Spleen (tissue), 7 donors: ENCODE measurements around the gene RAD9B.

Source experiments
- POLR2AphosphoS5 ChIP-seq, 3 donors: sonication (generic); formaldehyde crosslinking; IDR thresholded peaks; one replicate each; pipeline ENCODE4 v1.5.1; 2017; ENCODE audit warnings: antibody characterized with exemption in 3 of 3
- TF ChIP-seq, protein P1 (sequence below), 11 experiments: fragments of 200-600 bp in 7 of 11; fragments of 450-650 bp in 4 of 11; sonication (generic) in 4 of 11; IDR thresholded peaks in 8 of 11; conservative IDR thresholded peaks in 3 of 11; 1 replicate in 7 of 11; 2 replicates in 4 of 11; pipeline versions ENCODE4 v1.4.0 to v1.8.0; 2016 to 2021; ENCODE audit warnings: antibody characterized with exemption in 11 of 11, inconsistent platforms in 4 of 11, mild to moderate bottlenecking in 1 of 11
- donor health status: DM: no; HTN: no; CAD: no; lungs with moderate emphysema.
- donor health status: DM: no; HTN: no; CAD: no.
- donor health status: DM: no; HTN: no; CAD: no.

DNA sequence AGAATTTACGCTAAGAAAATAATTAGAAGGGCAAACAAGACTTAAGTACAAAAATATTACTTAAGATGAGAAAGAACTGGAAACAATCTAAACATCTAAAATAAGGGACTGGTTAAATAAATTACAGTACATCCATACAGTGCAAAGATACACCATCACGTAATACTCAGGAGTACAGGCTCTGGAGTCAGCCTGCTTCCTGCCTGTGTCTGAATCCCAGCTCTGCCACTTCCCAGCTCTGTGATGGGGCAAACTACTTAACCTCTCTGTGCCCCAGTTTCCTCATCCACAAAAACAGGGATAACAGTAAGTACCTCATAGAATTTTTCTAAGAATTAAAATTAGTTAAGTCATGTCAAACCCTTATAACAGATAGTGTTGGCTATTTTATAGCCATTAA lies 45.0 kb downstream of the RAD9B start:
- TF ChIP-seq, protein P1, sequence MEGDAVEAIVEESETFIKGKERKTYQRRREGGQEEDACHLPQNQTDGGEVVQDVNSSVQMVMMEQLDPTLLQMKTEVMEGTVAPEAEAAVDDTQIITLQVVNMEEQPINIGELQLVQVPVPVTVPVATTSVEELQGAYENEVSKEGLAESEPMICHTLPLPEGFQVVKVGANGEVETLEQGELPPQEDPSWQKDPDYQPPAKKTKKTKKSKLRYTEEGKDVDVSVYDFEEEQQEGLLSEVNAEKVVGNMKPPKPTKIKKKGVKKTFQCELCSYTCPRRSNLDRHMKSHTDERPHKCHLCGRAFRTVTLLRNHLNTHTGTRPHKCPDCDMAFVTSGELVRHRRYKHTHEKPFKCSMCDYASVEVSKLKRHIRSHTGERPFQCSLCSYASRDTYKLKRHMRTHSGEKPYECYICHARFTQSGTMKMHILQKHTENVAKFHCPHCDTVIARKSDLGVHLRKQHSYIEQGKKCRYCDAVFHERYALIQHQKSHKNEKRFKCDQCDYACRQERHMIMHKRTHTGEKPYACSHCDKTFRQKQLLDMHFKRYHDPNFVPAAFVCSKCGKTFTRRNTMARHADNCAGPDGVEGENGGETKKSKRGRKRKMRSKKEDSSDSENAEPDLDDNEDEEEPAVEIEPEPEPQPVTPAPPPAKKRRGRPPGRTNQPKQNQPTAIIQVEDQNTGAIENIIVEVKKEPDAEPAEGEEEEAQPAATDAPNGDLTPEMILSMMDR (IDR thresholded peaks at IDR 0.05 in 8 of 11, conservative IDR thresholded peaks at IDR 0.05 in 3 of 11): no peak
- no peak for TF ChIP-seq POLR2AphosphoS5 (IDR thresholded peaks at IDR 0.05)
